Transverse colon (tissue), 4 donors: ENCODE measurements around the gene RHBDD1.

ENCODE experiments used
- EP300 ChIP-seq: sonication (generic); formaldehyde crosslinking; IDR thresholded peaks from one replicate; pipeline ENCODE4 v1.6.1; 2017; ENCODE audit warnings: antibody characterized with exemption, low read depth
- POLR2A ChIP-seq: fragments of 450-650 bp; IDR thresholded peaks from one replicate; pipeline ENCODE4 v1.6.1; 2016; ENCODE audit warnings: antibody characterized with exemption, mild to moderate bottlenecking, moderate library complexity
- POLR2AphosphoS5 ChIP-seq, 3 donors: sonication (generic); formaldehyde crosslinking; IDR thresholded peaks; one replicate each; pipeline ENCODE4 v1.6.1; 2016; ENCODE audit warnings: antibody characterized with exemption in 3 of 3
- TF ChIP-seq, protein P1 (sequence below), 5 experiments: fragments of 200-600 bp in 3 of 5; fragments of 450-650 bp in 2 of 5; sonication (generic) in 3 of 5; IDR thresholded peaks; 1 replicate in 2 of 5; 2 replicates in 3 of 5; pipeline ENCODE4 v1.5.1; 2016 to 2017; ENCODE audit warnings: antibody characterized with exemption in 5 of 5, inconsistent platforms in 3 of 5, mild to moderate bottlenecking in 2 of 5, moderate library complexity in 1 of 5

DNA sequence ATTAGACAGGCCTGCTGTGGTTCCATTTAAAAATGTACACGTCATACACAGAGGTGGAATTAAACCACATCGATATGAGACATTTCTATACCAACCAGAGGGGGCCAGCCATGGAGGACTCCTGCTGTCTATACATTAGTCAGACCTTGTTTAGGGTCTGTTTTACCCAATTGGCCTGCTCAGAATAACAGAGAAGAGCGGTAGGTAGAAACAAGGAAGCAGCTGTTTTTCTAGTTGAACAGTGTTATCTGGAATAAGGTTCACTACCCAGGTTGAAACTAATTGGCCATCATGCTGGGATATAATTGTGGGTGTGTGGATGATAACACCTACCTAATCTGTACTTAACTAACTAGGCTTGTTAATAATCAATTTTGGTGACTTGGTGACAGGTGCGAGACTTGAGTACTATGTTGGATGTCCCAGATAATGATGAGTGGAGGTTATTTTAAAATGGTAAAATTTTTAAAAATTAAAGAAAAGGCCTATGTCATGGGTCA is 47.5 kb downstream of the RHBDD1 start:
- TF ChIP-seq, protein P1, sequence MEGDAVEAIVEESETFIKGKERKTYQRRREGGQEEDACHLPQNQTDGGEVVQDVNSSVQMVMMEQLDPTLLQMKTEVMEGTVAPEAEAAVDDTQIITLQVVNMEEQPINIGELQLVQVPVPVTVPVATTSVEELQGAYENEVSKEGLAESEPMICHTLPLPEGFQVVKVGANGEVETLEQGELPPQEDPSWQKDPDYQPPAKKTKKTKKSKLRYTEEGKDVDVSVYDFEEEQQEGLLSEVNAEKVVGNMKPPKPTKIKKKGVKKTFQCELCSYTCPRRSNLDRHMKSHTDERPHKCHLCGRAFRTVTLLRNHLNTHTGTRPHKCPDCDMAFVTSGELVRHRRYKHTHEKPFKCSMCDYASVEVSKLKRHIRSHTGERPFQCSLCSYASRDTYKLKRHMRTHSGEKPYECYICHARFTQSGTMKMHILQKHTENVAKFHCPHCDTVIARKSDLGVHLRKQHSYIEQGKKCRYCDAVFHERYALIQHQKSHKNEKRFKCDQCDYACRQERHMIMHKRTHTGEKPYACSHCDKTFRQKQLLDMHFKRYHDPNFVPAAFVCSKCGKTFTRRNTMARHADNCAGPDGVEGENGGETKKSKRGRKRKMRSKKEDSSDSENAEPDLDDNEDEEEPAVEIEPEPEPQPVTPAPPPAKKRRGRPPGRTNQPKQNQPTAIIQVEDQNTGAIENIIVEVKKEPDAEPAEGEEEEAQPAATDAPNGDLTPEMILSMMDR (IDR thresholded peaks at IDR 0.05) = no peak
- no peak for TF ChIP-seq EP300
- no peak for TF ChIP-seq POLR2A
- TF ChIP-seq POLR2AphosphoS5 (IDR thresholded peaks at IDR 0.05) = no peak
